Kidney (tissue), 14 donors: Measurements from ENCODE around the gene LAPTM5. TPM values are rescaled to one million over a fixed set of nuclear protein-coding genes. Genes with fewer than 3 reads are reported as not detected.

ENCODE experiments used
- DNase-seq, 5 donors: peaks; one replicate each; pipeline ENCODE4 v3.0.0-alpha.2; 2013 to 2020
- FAIRE-seq: peaks from 2 replicates; lab custom pipeline; 2012; peaks lifted over from hg19 to GRCh38; lab: Jason Lieb, UNC
- H3K27ac ChIP-seq, 2 donors: one replicate each; pipeline ENCODE4 v1.7.0; 2013; ENCODE audit warnings: low read depth in 2 of 2, low read length in 2 of 2, inconsistent platforms in 1 of 2
- H3K27me3 ChIP-seq: one replicate; pipeline ENCODE4 v1.7.1; 2013; ENCODE audit warnings: low read length, inconsistent platforms; ENCODE audit not compliant: control insufficient read depth, insufficient read depth
- H3K36me3 ChIP-seq, 3 donors: one replicate each; pipeline versions ENCODE4 v1.7.0 to v1.7.1; 2013; ENCODE audit warnings: low read length in 3 of 3, control low read depth in 1 of 3, inconsistent platforms in 1 of 3; ENCODE audit not compliant: insufficient read depth in 3 of 3, control insufficient read depth in 2 of 3
- H3K4me1 ChIP-seq, 3 donors: one replicate each; pipeline versions ENCODE4 v1.7.0 to v1.7.1; 2013; ENCODE audit warnings: low read length in 3 of 3, inconsistent platforms in 1 of 3, low read depth in 1 of 3; ENCODE audit not compliant: control insufficient read depth in 2 of 3, insufficient read depth in 2 of 3
- H3K4me3 ChIP-seq, 3 donors: one replicate each; pipeline versions ENCODE4 v1.7.0 to v1.8.1; 2013; ENCODE audit warnings: low read length in 3 of 3, control low read depth in 1 of 3, inconsistent platforms in 1 of 3
- H3K9ac ChIP-seq, 3 donors: one replicate each; pipeline versions ENCODE4 v1.7.0 to v1.7.1; 2013; ENCODE audit warnings: low read length in 3 of 3, control low read depth in 1 of 3, inconsistent platforms in 1 of 3
- H3K9me3 ChIP-seq, 3 donors: one replicate each; pipeline versions ENCODE4 v1.7.0 to v1.7.1; 2013; ENCODE audit warnings: low read length in 3 of 3, control low read depth in 1 of 3, inconsistent platforms in 1 of 3; ENCODE audit not compliant: control insufficient read depth in 2 of 3, insufficient read depth in 1 of 3
- CTCF ChIP-seq: IDR thresholded peaks from 3 replicates; pipeline ENCODE4 v1.5.1; 2012; ENCODE audit warnings: mild to moderate bottlenecking, moderate library complexity, borderline replicate concordance; ENCODE audit not compliant: insufficient read depth; ENCODE audit errors: extremely low read depth
- intact Hi-C: fragments of 100-400 bp; cut with DNase I; formaldehyde crosslinking; loops from one replicate; pipeline ENCODE4 v1.11.1; 2022
- polyA plus RNA-seq: library from polyadenylated mRNA; stranded (reverse); fragments of 350-450 nt; fragmentation: Illumina TruSeq; extraction: RNeasy Lipid Tissue Mini Kit (QIAGEN cat#74804); gene quantifications from one replicate; pipeline ENCODE4 v1.2.3, GENCODE V29; 2014; ENCODE audit warnings: low read depth, low replicate concordance; ENCODE audit not compliant: insufficient read depth
- total RNA-seq: library from RNA; stranded (reverse); fragmentation: NEBNext Ultra II Directional; extraction: Animal tissue kit (Norgen Biotek cat#: 25700); gene quantifications from one replicate; pipeline ENCODE4 v1.2.1, GENCODE V29; 2021
- donor health status: control.
- donor health status: control.
- donor health status: control.
- donor health status: control.
- donor health status: control.
- donor health status: DM: yes; HTN: yes; CAD: no.
- donor health status: Normal renal cell carcinoma (clear cell type).

The LAPTM5 gene
- total and polyA plus RNA-seq, 2 donors from 2014 or later: 23.5 to 108 TPM

GRCh38 chr1:30776097-30777059 is 18.8 kb upstream of the LAPTM5 start:
- no peaks in the 10 kb centered on the region for H3K9me3 ChIP-seq
- intact Hi-C loops: loop anchor here (5.0 kb wide), 1 partner anchor 54 kb away; the partner anchor contains the start of gene MATN1
- no peak for TF ChIP-seq CTCF
- H3K9ac ChIP-seq: no peak overlapping the region
- H3K4me3 ChIP-seq: no peak overlapping the region
- no peak for FAIRE-seq
- peak in 1 of 5 donors; percentile 67 for DNase-seq
- no peaks in the 10 kb centered on the region for H3K4me1 ChIP-seq
- H3K27ac ChIP-seq: no peak overlapping the region
- H3K27me3 ChIP-seq: no peaks in the 10 kb centered on the region
- H3K36me3 ChIP-seq: no peaks in the 10 kb centered on the region

GRCh38 chr1:30775433-30775975 is 17.9 kb upstream of the LAPTM5 start:
- TF ChIP-seq CTCF: no peak
- Histone ChIP-seq H3K36me3 (no peaks in the 10 kb centered on the region), H3K4me3 (no peak overlapping the region), H3K4me1 (no peaks in the 10 kb centered on the region), H3K9me3 (no peaks in the 10 kb centered on the region), H3K9ac (no peak overlapping the region), H3K27me3 (no peaks in the 10 kb centered on the region), H3K27ac (no peak overlapping the region)
- FAIRE-seq (no peak), DNase-seq (peak in 1 of 5 donors; percentile 50)
- intact Hi-C loops: loop anchor here (5.0 kb wide), 1 partner anchor 53 kb away; the partner anchor contains the start of gene MATN1

- Histone ChIP-seq H3K4me3 (no peak overlapping the region), H3K9ac (no peak overlapping the region), H3K27me3 (no peaks in the 10 kb centered on the region), H3K4me1 (no peaks in the 10 kb centered on the region), H3K9me3 (no peaks in the 10 kb centered on the region), H3K27ac (no peak overlapping the region), H3K36me3 (no peaks in the 10 kb centered on the region)
- intact Hi-C loops: loop anchor here (5.0 kb wide), 1 partner anchor 52 kb away; the partner anchor contains the start of gene MATN1
- FAIRE-seq (no peak), DNase-seq (peak in 1 of 5 donors; percentile 62)
- TF ChIP-seq CTCF: no peak
Observed at GRCh38 chr1:30774550-30775432, 17.2 kb upstream of the LAPTM5 start.
